K562 (cell line): ENCODE measurements around the gene FMO2. TPM values are rescaled to one million over a fixed set of nuclear protein-coding genes. Genes with fewer than 3 reads are reported as not detected.

ENCODE experiments used
- ATAC-seq: fragments of 200-7000 bp; cut with Tn5 transposase; 3 replicates; pipeline ENCODE4 v1.9.1; 2020; ENCODE audit warnings: moderate library complexity
- BruUV-seq: library from RNA; stranded (reverse); fragments of 400-500 nt; replicated peaks from 2 replicates; lab custom pipeline; 2021; lab: Mats Ljungman, UMichigan
- CTCF ChIA-PET: fragments of 300-600 bp; formaldehyde crosslinking; extraction: SDS; loops from one replicate; lab custom pipeline; 2021; ENCODE audit warnings: low intra/inter-chr PET ratio; lab: Yijun Ruan, JAX
- POLR2A ChIA-PET: fragments of 300-600, 350-650 bp; sonication (Branson Sonifier 250); formaldehyde crosslinking; extraction: SDS; loops from one replicate; lab custom pipeline; 2021; ENCODE audit warnings: antibody characterized with exemption, inconsistent platforms; lab: Yijun Ruan, JAX
- DNase-seq, 4 experiments: peaks; one replicate each; pipeline versions ENCODE4 v3.0.0 to v3.0.0-alpha.2; 2011 to 2018; ENCODE audit warnings: low spot score in 3 of 4, mixed read lengths in 3 of 4; ENCODE audit errors: extremely low read depth in 1 of 4
- FAIRE-seq: peaks from 2 replicates; lab custom pipeline; 2011; peaks lifted over from hg19 to GRCh38; lab: Jason Lieb, UNC
- H2AFZ ChIP-seq: 2 replicates; pipeline ENCODE4 v1.6.0; 2011; ENCODE audit warnings: low read depth, low read length, control low read depth, inconsistent platforms
- H3K27ac ChIP-seq: fragments of 200-600 bp; 3 replicates; pipeline ENCODE4 v1.8.0; 2011; ENCODE audit warnings: low read depth, mild to moderate bottlenecking, control low read depth, inconsistent platforms, low read length, moderate library complexity, mixed read lengths; ENCODE audit errors: extremely low read depth
- H3K27me3 ChIP-seq, 2 experiments: fragments of 300-600 bp in 1 of 2; 2 replicates in 1 of 2; 3 replicates in 1 of 2; pipeline versions ENCODE4 v1.6.0 to v1.8.0; 2011; ENCODE audit warnings: inconsistent platforms in 2 of 2, low read length in 2 of 2, mild to moderate bottlenecking in 1 of 2, mixed read lengths in 1 of 2, moderate library complexity in 1 of 2; ENCODE audit not compliant: control insufficient read depth in 2 of 2, insufficient read depth in 2 of 2
- H3K36me3 ChIP-seq: fragments of 300-600 bp; 3 replicates; pipeline ENCODE4 v1.8.0; 2011; ENCODE audit warnings: mild to moderate bottlenecking, low read length, inconsistent platforms; ENCODE audit not compliant: control insufficient read depth, insufficient read depth
- H3K4me1 ChIP-seq, 2 experiments: fragments of 200-600 bp in 1 of 2; replicated peaks in 1 of 2; 2 replicates in 1 of 2; 3 replicates in 1 of 2; pipeline versions ENCODE4 v1.5.1 to v1.8.0; 2011; ENCODE audit warnings: inconsistent platforms in 2 of 2, low read length in 2 of 2, mild to moderate bottlenecking in 1 of 2, mixed read lengths in 1 of 2, moderate library complexity in 1 of 2; ENCODE audit not compliant: control insufficient read depth in 2 of 2, insufficient read depth in 2 of 2
- H3K4me2 ChIP-seq: 2 replicates; pipeline ENCODE4 v1.6.1; 2011; ENCODE audit warnings: low read length, control low read depth, inconsistent platforms, mixed read lengths; ENCODE audit not compliant: insufficient read depth
- H3K4me3 ChIP-seq: fragments of 200-600 bp; sonication (generic), shearing (Covaris generic); 2 replicates; pipeline ENCODE4 v1.5.1; 2016; ENCODE audit warnings: control low read depth, inconsistent platforms
- H3K79me2 ChIP-seq: fragments of 200-600 bp; 3 replicates; pipeline ENCODE4 v1.8.0; 2011; ENCODE audit warnings: low read length, inconsistent platforms; ENCODE audit not compliant: control insufficient read depth, insufficient read depth
- H3K9ac ChIP-seq, 2 experiments: 2 replicates each; pipeline versions ENCODE4 v1.6.0 to v1.6.1; 2011; ENCODE audit warnings: low read depth in 2 of 2, low read length in 2 of 2, control low read depth in 1 of 2, inconsistent platforms in 1 of 2, mild to moderate bottlenecking in 1 of 2, mixed read lengths in 1 of 2; ENCODE audit not compliant: insufficient read depth in 1 of 2
- H3K9me1 ChIP-seq: one replicate; pipeline ENCODE4 v1.6.0; 2011; ENCODE audit warnings: inconsistent platforms, mild to moderate bottlenecking, low read length, moderate library complexity; ENCODE audit not compliant: control insufficient read depth, insufficient read depth
- H3K9me3 ChIP-seq: replicated peaks from 2 replicates; pipeline ENCODE4 v1.5.1; 2011; ENCODE audit warnings: low read depth, low read length, inconsistent platforms; ENCODE audit not compliant: control insufficient read depth, insufficient read depth
- H4K20me1 ChIP-seq: replicated peaks from 2 replicates; pipeline ENCODE4 v1.6.1; 2011; ENCODE audit warnings: low read length, inconsistent platforms, mixed read lengths; ENCODE audit not compliant: control insufficient read depth, insufficient read depth
- CHAMP1 ChIP-seq: fragments of 450-650 bp; IDR thresholded peaks from 2 replicates; pipeline ENCODE4 v1.6.1; 2016; ENCODE audit warnings: mild to moderate bottlenecking
- DNMT1 ChIP-seq: fragments of 450-650 bp; IDR thresholded peaks from 2 replicates; pipeline ENCODE4 v1.6.1; 2016; ENCODE audit warnings: antibody characterized with exemption, mild to moderate bottlenecking
- ELF4 ChIP-seq: fragments of 450-650 bp; formaldehyde crosslinking; IDR thresholded peaks from 2 replicates; pipeline ENCODE4 v1.4.0; 2022; ENCODE audit warnings: missing genetic modification characterization
- EZH2 ChIP-seq: IDR thresholded peaks from 2 replicates; pipeline ENCODE4 v1.6.1; 2012; ENCODE audit warnings: low read depth, mild to moderate bottlenecking, inconsistent platforms, low read length, borderline replicate concordance
- FOXK2 ChIP-seq, 2 experiments: fragments of 450-650 bp; IDR thresholded peaks in 1 of 2; conservative IDR thresholded peaks in 1 of 2; 2 replicates each; pipeline ENCODE4 v1.6.1; 2016; ENCODE audit warnings: low read depth in 2 of 2, mild to moderate bottlenecking in 1 of 2
- MCM2 ChIP-seq: fragments of 450-650 bp; IDR thresholded peaks from 2 replicates; pipeline ENCODE4 v1.6.1; 2017; ENCODE audit warnings: low read depth, mild to moderate bottlenecking
- PBX2 ChIP-seq, 2 experiments: IDR thresholded peaks in 1 of 2; conservative IDR thresholded peaks in 1 of 2; 2 replicates each; pipeline ENCODE4 v1.6.1; 2016; ENCODE audit warnings: low read depth in 2 of 2, mild to moderate bottlenecking in 1 of 2, missing compliant biosample characterization in 1 of 2, missing genetic modification characterization in 1 of 2, moderate library complexity in 1 of 2
- PHF20 ChIP-seq: fragments of 450-650 bp; IDR thresholded peaks from 2 replicates; pipeline ENCODE4 v1.6.1; 2018; ENCODE audit not compliant: partially characterized antibody
- STAT5A ChIP-seq: IDR thresholded peaks from 2 replicates; pipeline ENCODE4 v1.6.1; 2012; ENCODE audit warnings: low read length, inconsistent platforms, borderline replicate concordance
- ZFPM2 ChIP-seq: fragments of 250-450 bp; sonication (Bioruptor Pico); IDR thresholded peaks from 2 replicates; pipeline ENCODE4 v1.5.1; 2022; ENCODE audit warnings: mild to moderate bottlenecking
- ZKSCAN3 ChIP-seq: fragments of 250-450 bp; sonication (Bioruptor Pico); IDR thresholded peaks from 2 replicates; pipeline ENCODE4 v1.4.0; 2020
- ZNF224 ChIP-seq: sonication (generic); formaldehyde crosslinking; IDR thresholded peaks from 2 replicates; pipeline ENCODE4 v1.8.0; 2022; ENCODE audit warnings: mild to moderate bottlenecking, missing genetic modification reagents
- ZNF507 ChIP-seq: conservative IDR thresholded peaks from 2 replicates; pipeline ENCODE4 v1.6.1; 2017; ENCODE audit warnings: missing genetic modification characterization, missing compliant biosample characterization
- ZNF764 ChIP-seq: fragments of 250-450 bp; sonication (Bioruptor Pico); IDR thresholded peaks from 2 replicates; pipeline ENCODE4 v1.4.0; 2020; ENCODE audit warnings: low read depth, mild to moderate bottlenecking, moderate library complexity
- WGBS: fragments of 100-300 bp; shearing (Covaris generic); methylation state at CpG from one replicate; pipeline ENCODE4 v1.1.6; 2016; ENCODE audit warnings: low coverage, mixed read lengths; ENCODE audit not compliant: insufficient coverage; ENCODE audit errors: missing lambda C conversion rate; 5-methylcytosine and 5-hydroxymethylcytosine counted together
- in situ Hi-C: fragments of 300-500 bp; cut with MboI; formaldehyde crosslinking; loops from 4 replicates; pipeline ENCODE4 v1.15.0; 2018; ENCODE audit warnings: inconsistent platforms, mixed read lengths
- intact Hi-C: fragments of 100-400 bp; cut with micrococcal nuclease; formaldehyde crosslinking; loops from 2 replicates; pipeline ENCODE4 v1.14.2; 2022
- polyA plus RNA-seq, 8 experiments: library from polyadenylated mRNA; depleted of rRNA in 4 of 8; stranded (reverse) in 5 of 8; unstranded in 3 of 8; fragments of >200 nt; fragmentation: Nextera tagmentation in 2 of 8; fragmentation: Illumina TruSeq in 1 of 8; extraction: Ambion mirVana in 2 of 8; extraction: Trizol in 1 of 8; gene quantifications; 2 replicates each; pipeline versions ENCODE4 v1.2.1 to v1.2.3, GENCODE V29; 2011 to 2014; ENCODE audit warnings: inconsistent platforms in 1 of 8, missing spikeins in 1 of 8
- total RNA-seq, 7 experiments: library from RNA; depleted of rRNA in 6 of 7; stranded (reverse); fragments of >200 nt in 6 of 7; fragmentation: Illumina TruSeq in 2 of 7; extraction: Trizol in 2 of 7; gene quantifications; 2 replicates each; pipeline versions ENCODE4 v1.2.1 to v1.2.3, GENCODE V29; 2011 to 2021; ENCODE audit warnings: low replicate concordance in 1 of 7

The FMO2 gene
- total and polyA plus RNA-seq, 9 of the 15 experiments (the other 6 are each of a cell fraction or from before 2014, with no cell fraction given): not detected

DNA sequence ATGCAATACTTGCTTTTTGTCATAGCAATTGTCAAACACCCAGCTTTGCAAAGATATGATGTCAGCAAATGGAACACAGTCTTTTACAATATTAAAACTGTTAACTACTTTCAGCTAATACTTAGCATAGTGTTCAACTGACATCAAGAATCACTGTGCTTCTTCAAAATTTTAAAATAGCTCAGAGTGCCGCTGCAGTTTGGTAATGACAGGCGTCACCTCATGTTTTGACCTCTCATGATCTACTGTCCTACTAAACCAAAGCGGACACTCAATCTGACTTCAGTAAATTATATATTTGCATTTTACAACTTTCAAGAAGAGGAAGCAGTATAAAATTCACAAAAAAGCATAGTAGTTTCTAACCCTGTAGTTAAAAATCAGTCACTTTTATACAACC lies 65.2 kb downstream of the FMO2 start:
- Histone ChIP-seq H2AFZ (no peak overlapping the region), H3K36me3 (no peaks in the 10 kb centered on the region), H3K79me2 (no peaks in the 10 kb centered on the region), H3K27ac (no peak overlapping the region), H3K9ac (no peak overlapping the region), H3K27me3 (peaks cover 4 to 10% of the 10 kb centered on the region in 2 experiments; a peak in 2 of 5 replicates), H4K20me1 (no peaks in the 10 kb centered on the region), H3K4me2 (no peak overlapping the region), H3K4me1 (peaks cover 0 to 3% of the 10 kb centered on the region in 2 experiments; a peak in 1 of 5 replicates), H3K4me3 (no peak overlapping the region), H3K9me1 (no peaks in the 10 kb centered on the region), H3K9me3 (no peaks in the 10 kb centered on the region)
- BruUV-seq: no TSS peak
- TF ChIP-seq STAT5A (no peak), ELF4 (no peak), MCM2 (no peak), CHAMP1 (no peak), ZNF224 (CRISPR knock-in tag) (no peak), FOXK2 (conservative IDR thresholded peaks at IDR 0.05 in 1 of 2, IDR thresholded peaks at IDR 0.05 in 1 of 2; ENCODE audit: low read depth in 2 of 2) (no peak), ZKSCAN3 (CRISPR knock-in tag) (no peak), DNMT1 (no peak), ZFPM2 (no peak), PHF20 (no peak), PBX2 (CRISPR knock-in tag; IDR thresholded peaks at IDR 0.05; ENCODE audit: low read depth) (no peak), PBX2 (tag; conservative IDR thresholded peaks at IDR 0.05; ENCODE audit: low read depth) (no peak), ZNF507 (no peak), ZNF764 (no peak), EZH2 (no peak)
- ChIA-PET CTCF (no interaction called here), POLR2A (no interaction called here)
- in situ Hi-C loops (no loop called here), intact Hi-C loops (no loop called here)
- no peak for DNase-seq
- FAIRE-seq: peak; percentile 11
- no peak for ATAC-seq
- 3% methylated on average over 3 of the region's 3 CpGs for WGBS
